ENCODE results near the gene KIF4A.
A peak's percentile ranks its signal among the peaks of the same experiment; 100 is the strongest.

GRCh38 chrX:70452143-70452733 is 162.3 kb downstream of the KIF4A start:
- TF ChIP-seq POLR2AphosphoS5 (IDR thresholded peaks at IDR 0.05) (peak in 1 of 3 donors; percentile 5), POLR2A (IDR thresholded peaks at IDR 0.05) (peak; percentile 38)
